ENCODE measurements around the gene FAM227A.
A peak's percentile ranks its signal among the peaks of the same experiment; 100 is the strongest.

The FAM227A gene

DNA sequence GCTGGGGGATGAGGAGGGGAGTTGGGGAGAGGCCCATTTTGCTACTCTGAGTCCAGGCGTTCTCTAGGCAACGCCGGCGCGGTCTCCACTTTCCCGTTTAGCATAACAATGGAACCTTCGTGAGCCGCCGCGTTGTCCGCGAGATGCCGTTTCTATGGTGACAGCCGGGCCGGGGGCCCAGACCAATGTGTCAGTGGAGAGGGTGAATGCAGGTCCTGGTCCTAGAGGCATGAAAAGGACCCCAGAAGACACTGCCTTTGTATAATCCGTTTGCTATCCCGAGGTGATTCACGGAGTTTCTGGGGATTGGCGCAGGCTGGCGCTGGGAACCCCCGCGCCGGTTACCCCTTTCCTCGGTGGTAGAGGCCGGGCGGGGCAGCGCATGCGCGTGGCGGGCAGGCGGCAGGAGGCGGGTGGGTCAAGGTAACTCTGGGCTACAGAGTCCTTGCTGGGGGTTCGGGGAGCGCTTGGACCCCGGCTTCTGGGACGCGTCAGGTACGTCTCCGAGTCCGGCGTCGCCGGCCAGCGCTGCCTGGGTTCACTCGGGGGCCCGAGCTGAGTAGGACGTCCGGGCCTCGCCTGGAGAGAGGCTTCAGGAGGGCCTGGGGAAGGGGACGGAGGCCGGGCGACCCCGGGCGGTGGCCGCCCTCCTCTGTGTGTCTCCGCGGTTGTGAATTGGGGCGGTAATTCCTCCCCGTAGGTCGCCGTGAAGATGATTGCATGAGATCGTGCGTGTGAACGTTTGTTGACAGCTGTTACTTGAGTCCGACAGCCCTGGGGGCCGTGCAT lies at the start of gene FAM227A, which contains the start of gene CBY1:
Gene FAM227A, minus strand, starts transcription at position 137 of the 789 bp plus-strand sequence. CDS start 6,224 bp downstream, outside the sequence.
Gene CBY1, plus strand, starts transcription at position 383 of the 789 bp plus-strand sequence. CDS start 11,417 bp downstream, outside the sequence.
- DNase-seq (ENCODE audit: low spot score), result peak; percentile 80

DNA sequence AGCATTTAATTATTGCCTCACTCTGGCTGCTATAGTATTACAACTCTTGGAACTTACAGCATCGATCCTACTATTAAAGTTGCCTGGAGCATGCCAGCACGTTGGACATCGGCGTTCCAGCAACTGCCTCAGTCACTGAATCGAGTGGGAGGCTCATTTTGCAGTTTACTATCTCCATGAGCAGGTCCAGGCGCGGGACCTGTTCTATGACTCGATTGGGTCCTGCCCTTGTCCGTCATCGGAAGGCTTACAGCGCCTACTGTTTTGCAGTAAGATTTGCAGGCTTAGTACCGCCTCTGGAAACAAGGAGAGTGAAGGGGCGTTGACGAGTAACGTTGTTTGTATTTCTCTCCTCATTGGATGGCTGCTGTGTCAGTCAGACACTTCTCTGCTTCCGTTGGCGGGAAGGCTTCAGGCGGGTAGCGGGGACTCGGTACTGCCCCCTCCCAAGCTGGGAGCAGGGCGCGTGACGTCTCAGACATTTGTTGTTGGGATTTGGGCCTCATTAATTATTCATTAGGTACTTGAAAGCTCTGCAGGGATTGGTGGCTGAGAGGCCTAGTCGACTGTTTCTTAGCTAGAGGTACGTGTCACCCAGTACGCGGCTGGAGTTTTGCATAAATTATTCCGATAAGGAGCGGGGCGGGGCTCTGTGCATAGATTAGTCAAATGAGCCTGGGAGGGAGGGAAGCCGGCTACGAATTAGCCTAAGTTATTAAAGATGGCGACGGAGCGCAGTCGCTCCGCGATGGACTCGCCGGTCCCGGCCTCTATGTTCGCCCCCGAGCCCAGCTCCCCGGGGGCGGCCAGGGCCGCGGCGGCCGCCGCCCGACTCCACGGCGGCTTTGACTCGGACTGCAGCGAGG lies 49.3 kb upstream of the FAM227A start, which contains the start of gene GTPBP1:
Gene GTPBP1, plus strand, starts transcription at position 710 of the 866 bp plus-strand sequence. Its CDS starts 12 bp downstream, at position 722.
- peak; percentile 100 for DNase-seq (ENCODE audit: low spot score)

DNA sequence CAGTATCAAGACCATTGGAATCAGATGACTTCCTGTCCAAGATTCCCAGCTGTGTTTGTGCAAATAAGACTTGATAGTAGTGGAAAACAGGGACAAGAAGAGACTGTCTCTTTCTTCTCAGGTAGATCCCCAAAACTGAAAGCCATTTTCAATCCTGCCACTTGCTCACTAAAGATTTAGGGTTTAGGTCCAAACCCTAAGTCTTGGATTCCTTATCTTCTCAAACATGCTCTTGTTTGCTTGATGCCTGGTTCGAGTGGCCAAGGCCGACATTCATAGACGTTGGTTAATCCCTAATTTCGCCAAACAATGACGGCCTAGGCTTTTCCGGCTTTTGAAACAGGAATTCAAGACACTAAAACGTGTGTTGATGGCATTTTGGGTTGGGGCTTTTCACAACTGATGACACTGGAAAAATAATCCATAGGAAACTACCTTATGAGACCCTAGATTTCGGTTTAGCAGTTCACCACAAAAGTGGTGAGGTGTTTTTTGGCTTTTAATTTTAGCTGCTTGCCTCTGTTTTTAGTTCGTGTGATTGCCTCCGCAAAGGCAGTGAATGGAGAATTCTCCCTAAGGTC lies 48.6 kb upstream of the FAM227A start:
- peak; percentile 45 for DNase-seq (ENCODE audit: low spot score)

- DNase-seq (ENCODE audit: low spot score), result peak; percentile 96
Observed at GRCh38 chr22:38700789-38701628, 44.8 kb upstream of the FAM227A start, which contains the start of gene JOSD1. JOSD1 (minus strand) TSS chr22:38700943; CDS start chr22:38699987, 956 bp downstream.

DNA sequence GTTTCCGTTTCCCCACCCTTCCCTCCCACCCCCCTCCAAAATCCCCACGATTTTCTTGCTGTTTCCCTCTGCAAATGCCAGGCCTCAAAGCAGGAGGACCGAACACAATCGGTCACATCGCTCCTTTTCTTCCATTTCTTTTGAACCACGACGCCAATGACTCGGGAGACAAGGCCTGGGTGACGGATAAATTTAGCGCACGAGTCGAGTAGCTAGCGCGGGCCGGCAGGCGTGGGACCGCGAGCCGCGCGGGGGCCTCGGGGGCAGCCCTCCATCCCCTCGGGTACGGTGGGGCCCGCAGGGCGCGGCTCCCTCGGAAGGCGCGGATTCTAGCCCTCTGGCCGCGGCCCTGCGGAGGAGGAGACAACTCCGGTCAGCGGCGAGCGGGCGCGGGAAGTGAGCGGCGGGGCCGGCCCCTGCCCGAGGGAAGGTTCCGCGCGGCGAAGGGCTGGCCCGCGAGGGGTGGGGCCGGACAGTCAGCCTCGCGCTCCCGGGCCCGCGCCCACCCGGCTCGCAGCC lies 44.1 kb upstream of the FAM227A start:
- DNase-seq (ENCODE audit: low spot score), result peak; percentile 44

DNA sequence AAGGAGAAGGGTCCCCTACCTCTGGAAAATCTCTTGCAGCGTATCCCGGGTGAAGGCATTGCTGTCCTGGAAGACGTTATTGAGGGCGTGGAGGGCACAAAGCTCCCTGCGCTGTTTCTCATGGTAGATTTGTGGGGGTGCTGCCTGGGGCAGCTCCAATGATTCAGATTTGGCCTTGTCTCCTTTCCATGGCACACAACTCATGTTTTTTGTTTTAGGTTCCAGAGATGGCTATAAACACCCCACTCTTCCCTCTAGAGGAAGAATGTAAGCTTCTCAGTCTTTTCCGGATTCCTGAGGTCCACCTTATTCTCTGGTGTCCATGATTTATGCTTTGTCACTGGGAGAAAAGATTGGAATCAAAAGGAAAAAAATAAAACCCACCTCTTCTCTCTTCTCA lies 43.6 kb upstream of the FAM227A start:
- DNase-seq (ENCODE audit: low spot score), result no peak

- DNase-seq (ENCODE audit: low spot score), result no peak
Observed at GRCh38 chr22:38699143-38699542, 43.0 kb upstream of the FAM227A start.

DNA sequence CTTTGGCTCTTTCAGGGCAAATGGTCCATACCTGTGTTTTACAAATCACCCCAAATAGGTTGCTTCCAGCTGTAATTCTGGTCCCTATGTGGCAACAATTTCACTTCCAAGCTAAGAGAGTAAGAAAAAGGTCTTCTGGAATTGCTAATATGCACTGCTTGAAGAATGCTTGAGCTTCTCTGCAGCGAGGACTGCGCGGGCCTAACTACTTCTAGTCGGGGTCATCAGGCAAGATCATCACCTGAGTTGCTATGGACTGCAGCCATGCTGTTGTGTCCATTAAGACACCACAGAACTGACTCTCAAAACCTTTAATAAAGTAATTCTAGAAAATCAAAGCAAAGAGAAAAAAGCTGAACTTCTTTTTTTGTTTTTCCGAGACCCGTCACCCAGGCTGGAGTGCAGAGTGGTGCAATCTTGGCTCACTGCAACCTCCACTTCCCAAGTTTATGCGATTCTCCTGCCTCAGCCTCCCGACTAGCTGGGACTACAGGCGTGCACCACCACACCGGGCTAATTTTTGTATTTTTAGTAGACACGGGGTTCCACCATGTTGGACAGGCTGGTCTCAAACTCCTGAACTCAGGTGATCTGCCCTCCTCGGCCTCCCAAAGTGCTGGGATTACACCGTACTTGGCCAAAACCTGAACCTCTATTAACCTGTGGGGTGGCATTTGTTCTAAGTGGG lies 42.4 kb upstream of the FAM227A start:
- no peak for DNase-seq (ENCODE audit: low spot score)

DNA sequence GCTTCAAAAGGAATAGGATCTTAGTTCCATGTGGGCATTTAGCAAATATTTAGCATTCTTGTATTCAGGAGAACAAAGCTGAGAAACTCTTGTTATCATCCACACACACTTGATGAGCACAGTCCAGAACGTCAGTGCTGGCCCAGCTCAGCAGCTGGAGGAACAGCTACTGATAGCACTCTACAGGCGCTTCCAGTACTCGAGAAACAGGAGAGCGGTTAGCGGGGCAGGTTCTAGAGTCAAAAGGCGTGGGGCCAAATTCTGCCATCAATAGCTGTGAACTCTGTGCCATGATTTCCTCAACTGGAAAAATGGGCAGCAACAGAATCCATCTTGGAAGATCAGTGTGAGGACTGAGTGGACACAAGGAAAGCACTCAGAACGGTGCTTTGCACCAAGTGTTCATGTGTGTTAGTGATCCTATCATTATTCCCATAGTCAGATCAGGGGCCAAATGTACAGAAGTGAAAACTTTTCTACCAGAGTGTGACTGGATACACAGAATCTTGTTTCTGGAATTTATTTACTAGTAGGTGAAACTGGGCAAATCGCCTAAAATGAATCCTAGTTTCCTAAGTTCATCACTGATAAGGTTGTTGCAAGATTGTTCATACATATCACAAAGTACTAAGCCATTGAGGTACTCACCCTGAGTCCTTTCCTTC lies 41.4 kb upstream of the FAM227A start:
- peak; percentile 71 for DNase-seq (ENCODE audit: low spot score)

DNA sequence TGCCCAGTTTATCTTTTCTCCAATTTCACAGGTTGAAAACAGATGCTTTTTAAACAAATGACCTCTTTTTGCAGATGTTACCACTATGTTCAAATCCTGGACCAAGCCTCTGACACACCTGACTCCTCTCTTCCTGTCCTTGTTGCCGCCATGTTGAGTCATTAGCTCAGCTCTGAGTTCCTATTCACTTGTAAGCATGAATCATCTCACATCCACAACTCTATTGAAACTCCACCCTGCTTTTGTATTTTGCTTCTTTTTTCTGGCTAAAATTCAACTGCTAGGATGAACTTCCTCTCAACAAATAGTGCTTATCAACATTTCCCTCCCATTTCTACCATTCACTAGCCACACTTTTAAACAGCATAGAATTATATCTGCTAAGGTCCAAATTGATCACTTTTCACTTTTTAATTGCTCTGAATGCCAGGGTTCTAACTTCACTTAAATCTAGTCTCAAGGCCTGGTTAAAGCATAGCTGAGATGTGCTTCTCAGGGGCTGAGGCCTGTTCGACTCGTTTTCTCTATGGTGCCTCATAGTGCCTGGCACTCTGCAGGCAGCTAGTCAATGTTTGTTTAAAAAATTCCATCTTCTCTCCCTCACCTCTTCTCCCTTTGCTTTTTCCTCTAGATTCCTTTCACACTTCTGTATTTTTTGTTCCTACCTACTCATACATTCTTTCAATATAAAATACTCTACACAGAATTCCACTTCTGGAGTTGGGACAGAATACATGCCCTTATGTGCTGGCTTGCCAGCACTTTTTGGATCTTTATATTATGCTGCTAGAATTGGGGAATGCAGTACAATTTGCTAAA lies 40.6 kb upstream of the FAM227A start:
- DNase-seq (ENCODE audit: low spot score), result peak; percentile 48

DNA sequence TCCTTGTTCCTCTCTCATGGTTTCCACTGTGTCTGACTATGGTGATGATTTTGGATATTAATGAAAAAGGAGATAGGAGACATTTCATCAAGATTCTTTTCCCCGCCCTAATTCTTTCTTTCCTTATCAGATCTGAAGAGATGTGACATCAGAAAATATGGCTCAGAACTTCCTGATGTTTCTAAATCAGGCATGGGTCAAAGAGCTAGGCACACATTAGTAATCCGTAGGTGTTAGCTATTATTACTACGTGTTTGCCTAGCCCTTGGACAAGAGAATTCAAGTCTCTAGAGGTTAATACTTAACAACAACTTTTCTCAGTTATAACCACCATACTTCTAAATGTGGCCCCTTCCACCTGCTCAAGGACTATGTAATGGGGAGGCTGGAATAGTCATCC lies 38.7 kb upstream of the FAM227A start:
- DNase-seq (ENCODE audit: low spot score), result no peak

DNA sequence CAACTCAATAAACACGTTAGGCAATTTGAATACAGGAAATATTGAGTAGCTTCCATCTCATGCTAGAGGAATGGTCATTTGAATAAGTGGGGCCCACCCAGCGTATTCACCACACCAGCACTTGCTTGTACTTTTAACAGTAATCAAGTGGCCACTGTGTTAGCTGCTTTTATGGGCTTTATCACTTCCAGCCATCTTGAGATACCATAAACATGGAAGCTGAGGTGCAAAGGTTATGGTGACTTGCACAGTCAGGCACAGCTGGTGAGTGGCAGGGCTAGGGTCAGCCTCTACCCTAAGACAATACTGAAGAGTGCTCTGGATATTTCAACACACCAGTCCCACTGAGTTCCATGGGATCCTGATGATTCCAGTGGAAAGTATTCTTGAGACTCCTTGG lies 37.9 kb upstream of the FAM227A start:
- DNase-seq (ENCODE audit: low spot score), result no peak

- no peak for DNase-seq (ENCODE audit: low spot score)
Observed at GRCh38 chr22:38689651-38690050, 33.5 kb upstream of the FAM227A start.

- DNase-seq (ENCODE audit: low spot score), result no peak
Observed at GRCh38 chr22:38685761-38686160, 29.6 kb upstream of the FAM227A start.

GRCh38 chr22:38684895-38685294 lies 28.7 kb upstream of the FAM227A start:
- DNase-seq (ENCODE audit: low spot score), result no peak

DNA sequence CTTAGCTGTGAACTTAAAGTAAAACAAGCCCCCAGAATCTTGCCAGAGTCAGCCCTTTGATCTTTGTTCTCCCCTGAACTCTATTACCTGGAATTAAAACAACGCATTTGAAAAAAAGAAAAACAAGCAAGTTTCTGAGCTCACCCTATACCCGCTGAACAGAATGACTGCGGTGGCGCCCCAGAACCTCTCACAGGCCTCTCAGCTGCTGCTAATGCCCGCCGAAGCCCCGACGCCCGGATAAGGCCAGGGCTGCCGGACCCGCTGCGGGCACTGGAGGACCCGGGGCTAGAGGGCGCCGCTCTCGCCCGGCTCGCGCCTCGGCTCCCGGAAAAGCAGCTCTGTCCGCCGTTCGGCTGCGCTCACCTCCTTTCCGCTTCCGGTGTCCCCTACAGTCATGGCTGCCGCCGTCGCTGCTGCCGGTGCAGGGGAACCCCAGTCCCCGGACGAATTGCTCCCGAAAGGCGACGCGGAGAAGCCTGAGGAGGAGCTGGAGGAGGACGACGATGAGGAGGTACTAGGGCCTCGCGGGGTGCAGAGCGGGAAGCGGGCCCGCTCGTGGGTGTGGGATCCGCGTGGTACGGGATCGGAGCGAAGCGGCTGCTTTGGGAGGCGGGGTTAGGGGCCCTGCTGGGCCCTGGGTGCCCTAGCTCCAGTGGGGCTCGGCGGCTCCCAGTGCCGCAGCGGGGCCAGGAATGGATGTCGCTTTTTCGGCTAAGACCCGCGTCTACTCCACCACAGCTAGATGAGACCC lies 25.6 kb upstream of the FAM227A start, which contains the start of gene TOMM22:
Gene TOMM22, plus strand, starts transcription at position 376 of the 754 bp plus-strand sequence. Its CDS starts 22 bp downstream, at position 398.
- DNase-seq (ENCODE audit: low spot score), result peak; percentile 89

DNA sequence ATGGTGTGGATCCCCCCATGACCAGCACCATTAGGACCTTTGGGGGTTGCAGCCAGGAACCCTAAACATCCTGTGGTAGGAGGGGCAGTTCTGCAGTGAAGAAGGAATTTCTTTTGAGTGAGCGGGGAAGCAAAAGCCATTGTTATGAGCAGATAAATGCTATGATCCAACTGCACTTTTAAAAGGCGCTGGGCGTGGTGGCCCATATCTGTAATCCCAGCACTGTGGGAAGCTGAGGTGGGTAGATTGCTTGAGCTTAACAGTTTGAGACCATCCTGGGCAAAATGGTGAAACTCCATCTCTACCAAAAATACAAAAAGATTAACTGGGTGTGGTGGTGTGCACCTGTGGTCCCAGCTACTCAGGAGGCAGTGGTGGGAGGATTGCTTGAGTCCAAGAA lies 19.6 kb upstream of the FAM227A start:
- DNase-seq (ENCODE audit: low spot score), result no peak

DNA sequence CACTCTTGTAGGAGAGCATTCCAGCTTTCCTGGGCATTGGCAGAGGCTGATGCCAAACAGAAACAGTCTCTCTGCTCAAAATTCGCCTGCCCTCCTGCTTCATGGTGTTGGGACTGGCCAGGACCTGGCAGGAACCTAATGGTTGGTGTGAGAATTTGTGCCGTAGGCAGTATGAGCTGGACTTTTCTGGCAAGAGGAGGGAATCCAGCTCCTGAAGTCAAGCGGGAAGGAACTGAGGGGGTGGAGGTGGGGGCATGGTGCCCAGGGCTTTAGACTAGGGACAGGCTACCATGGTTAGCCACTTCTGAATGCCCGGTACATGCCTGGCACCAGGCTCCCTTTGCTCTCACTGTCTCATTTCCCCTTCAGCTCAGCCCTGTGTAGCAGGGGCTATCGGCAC lies 18.7 kb upstream of the FAM227A start:
- no peak for DNase-seq (ENCODE audit: low spot score)

Data from hematopoietic multipotent progenitor cell treated with erythropoietin and hydrocortisone succinate and interleukin-3 and kit ligand, for 15 days (in vitro differentiated cells).